ENCODE data around the gene DNAJB12.
"Not testable (repeated sequence)": the region's sequence is repeated elsewhere in the genome, so short reads cannot be mapped to it uniquely, and the experiment has no call there.

Gene DNAJB12

GRCh38 chr10:72315611-72316385 is 38.9 kb downstream of the DNAJB12 start:
- no peak for DNase-seq

- no peak for DNase-seq
These were observed 39.7 kb downstream of the DNAJB12 start for GRCh38 chr10:72315054-72315453.

- no peak for DNase-seq
These were observed 40.5 kb downstream of the DNAJB12 start for GRCh38 chr10:72314263-72314662.

GRCh38 chr10:72312865-72313391 is 41.8 kb downstream of the DNAJB12 start:
- DNase-seq, result no peak

- DNase-seq, result no peak
These were observed 43.1 kb downstream of the DNAJB12 start for GRCh38 chr10:72311667-72312066.

GRCh38 chr10:72310636-72311035 is 44.1 kb downstream of the DNAJB12 start:
- no peak for DNase-seq

GRCh38 chr10:72310241-72310633 is 44.5 kb downstream of the DNAJB12 start:
- DNase-seq, result no peak

- DNase-seq, result no peak
These were observed 45.2 kb downstream of the DNAJB12 start for GRCh38 chr10:72309290-72310240.

GRCh38 chr10:72308320-72308987 is 46.3 kb downstream of the DNAJB12 start:
- DNase-seq, result peak; percentile 58

- not testable (repeated sequence) for DNase-seq
These were observed 47.0 kb downstream of the DNAJB12 start for GRCh38 chr10:72307711-72308110.

GRCh38 chr10:72306215-72306760 is 48.4 kb downstream of the DNAJB12 start:
- DNase-seq, result no peak

- DNase-seq, result no peak
These were observed 51.1 kb downstream of the DNAJB12 start for GRCh38 chr10:72303424-72304128.

GRCh38 chr10:72298592-72299519 is 55.9 kb downstream of the DNAJB12 start:
- DNase-seq, result no peak

- peak; percentile 99 for DNase-seq
These were observed 56.7 kb downstream of the DNAJB12 start for GRCh38 chr10:72297805-72298591.

GRCh38 chr10:72297281-72297804 is 57.4 kb downstream of the DNAJB12 start:
- peak; percentile 99 for DNase-seq

GRCh38 chr10:72296829-72297280 is 57.9 kb downstream of the DNAJB12 start:
- DNase-seq, result not testable (repeated sequence)

- DNase-seq, result no peak
These were observed 59.3 kb downstream of the DNAJB12 start for GRCh38 chr10:72295330-72295910.

- DNase-seq, result peak; percentile 80
These were observed 62.5 kb downstream of the DNAJB12 start for GRCh38 chr10:72292223-72292691.

GRCh38 chr10:72291019-72291532 is 63.6 kb downstream of the DNAJB12 start:
- peak; percentile 57 for DNase-seq

Measured in activated CD4-positive, alpha-beta T cell treated with anti-CD3 and anti-CD28 coated beads, Interleukin-2, Interleukin-6, amounts not matched to agents 100 ng/mL and 50 ng/mL, durations not matched to agents 16 hours and 8 hours (primary cell).